Vagina (tissue), 2 donors: ENCODE results near the gene TENT4A.

Experiments used
- CTCF ChIP-seq, 3 experiments: fragments of 450-650 bp in 2 of 3; fragments of 200-600 bp in 1 of 3; sonication (generic) in 1 of 3; IDR thresholded peaks; one replicate each; pipeline ENCODE4 v1.5.1; 2017 to 2019; ENCODE audit warnings: antibody characterized with exemption in 3 of 3, mild to moderate bottlenecking in 2 of 3, moderate library complexity in 2 of 3
- POLR2A ChIP-seq, 2 donors: fragments of 450-650 bp; IDR thresholded peaks; one replicate each; pipeline ENCODE4 v1.6.1; 2017; ENCODE audit warnings: antibody characterized with exemption in 2 of 2, mild to moderate bottlenecking in 2 of 2, moderate library complexity in 2 of 2
- POLR2AphosphoS5 ChIP-seq, 2 donors: sonication (generic); formaldehyde crosslinking; IDR thresholded peaks; one replicate each; pipeline ENCODE4 v1.9.0; 2017; ENCODE audit warnings: antibody characterized with exemption in 2 of 2, mild to moderate bottlenecking in 2 of 2, low read depth in 1 of 2; ENCODE audit not compliant: insufficient read depth in 1 of 2

- TF ChIP-seq CTCF (IDR thresholded peaks at IDR 0.05) (no peak), POLR2AphosphoS5 (IDR thresholded peaks at IDR 0.05; ENCODE audit: insufficient read depth in 1 of 2, low read depth in 1 of 2) (no peak), POLR2A (IDR thresholded peaks at IDR 0.05) (no peak)
Observed at GRCh38 chr5:6724321-6724929, 11.2 kb downstream of the TENT4A start.
